GM23248 (cell line): ENCODE measurements around the gene RBL2.

Experiments
- EZH2 ChIP-seq: fragments of 200-600 bp; sonication (generic); IDR thresholded peaks from 2 replicates; pipeline ENCODE4 v1.6.1; 2018; ENCODE audit warnings: antibody characterized with exemption, mild to moderate bottlenecking; ENCODE audit not compliant: insufficient read depth, poor library complexity, severe bottlenecking
- EZH2phosphoT487 ChIP-seq: fragments of 200-600 bp; sonication (generic); IDR thresholded peaks from 2 replicates; pipeline ENCODE4 v1.6.1; 2018; ENCODE audit warnings: antibody characterized with exemption, moderate library complexity, mild to moderate bottlenecking, low read depth; ENCODE audit not compliant: insufficient read depth

GRCh38 chr16:53404959-53405358, 29.3 kb upstream of the RBL2 start:
- TF ChIP-seq EZH2phosphoT487 (no peak), EZH2 (no peak)
